Thoracic aorta (tissue), 2 donors: ENCODE data around the gene B3GNT9. TPM values are rescaled to one million over a fixed set of nuclear protein-coding genes. Genes with fewer than 3 reads are reported as not detected.
A peak's percentile ranks its signal among the peaks of the same experiment; 100 is the strongest.

Experiments used
- ATAC-seq: fragments of 150-250 bp; one replicate; pipeline ENCODE4 v1.8.0; 2017; ENCODE audit warnings: low read depth; ENCODE audit not compliant: insufficient number of reproducible peaks, low FRiP score
- DNase-seq: peaks from one replicate; pipeline ENCODE4 v3.0.0-alpha.2; 2020; ENCODE audit warnings: low spot score
- H3K27ac ChIP-seq, 2 donors: fragments of 200-600 bp; sonication (generic); 1 replicate in 1 of 2; 2 replicates in 1 of 2; pipeline ENCODE4 v1.5.1; 2016; ENCODE audit warnings: mild to moderate bottlenecking in 2 of 2, moderate library complexity in 2 of 2
- H3K27me3 ChIP-seq: fragments of 200-600 bp; sonication (generic); replicated peaks from 2 replicates; pipeline ENCODE4 v1.6.0; 2016; ENCODE audit warnings: mild to moderate bottlenecking; ENCODE audit not compliant: insufficient read depth
- H3K36me3 ChIP-seq: fragments of 200-600 bp; sonication (generic); one replicate; pipeline ENCODE4 v1.5.1; 2016
- H3K4me1 ChIP-seq, 2 donors: fragments of 200-600 bp; sonication (generic); 1 replicate in 1 of 2; 2 replicates in 1 of 2; pipeline versions ENCODE4 v1.5.1 to v1.6.0; 2016; ENCODE audit warnings: low read depth in 2 of 2, mild to moderate bottlenecking in 1 of 2; ENCODE audit not compliant: control insufficient read depth in 1 of 2
- H3K4me3 ChIP-seq: fragments of 200-600 bp; sonication (generic); 2 replicates; pipeline ENCODE4 v1.5.1; 2016; ENCODE audit warnings: mild to moderate bottlenecking
- H3K9me3 ChIP-seq: fragments of 200-600 bp; sonication (generic); 2 replicates; pipeline ENCODE4 v1.5.1; 2016
- total RNA-seq, 2 donors: library from RNA; depleted of rRNA; stranded (reverse); fragments of >200 nt; gene quantifications; one replicate each; pipeline versions ENCODE4 v1.1.0 to v1.2.3, GENCODE V29; 2016
- TF ChIP-seq, protein P1 (sequence below): fragments of 200-600 bp; sonication (generic); IDR thresholded peaks from one replicate; pipeline ENCODE4 v1.5.1; 2019; ENCODE audit warnings: antibody characterized with exemption

Gene B3GNT9
- total RNA-seq, 2 donors from 2014 or later = 33.5 to 59.6 TPM

DNA sequence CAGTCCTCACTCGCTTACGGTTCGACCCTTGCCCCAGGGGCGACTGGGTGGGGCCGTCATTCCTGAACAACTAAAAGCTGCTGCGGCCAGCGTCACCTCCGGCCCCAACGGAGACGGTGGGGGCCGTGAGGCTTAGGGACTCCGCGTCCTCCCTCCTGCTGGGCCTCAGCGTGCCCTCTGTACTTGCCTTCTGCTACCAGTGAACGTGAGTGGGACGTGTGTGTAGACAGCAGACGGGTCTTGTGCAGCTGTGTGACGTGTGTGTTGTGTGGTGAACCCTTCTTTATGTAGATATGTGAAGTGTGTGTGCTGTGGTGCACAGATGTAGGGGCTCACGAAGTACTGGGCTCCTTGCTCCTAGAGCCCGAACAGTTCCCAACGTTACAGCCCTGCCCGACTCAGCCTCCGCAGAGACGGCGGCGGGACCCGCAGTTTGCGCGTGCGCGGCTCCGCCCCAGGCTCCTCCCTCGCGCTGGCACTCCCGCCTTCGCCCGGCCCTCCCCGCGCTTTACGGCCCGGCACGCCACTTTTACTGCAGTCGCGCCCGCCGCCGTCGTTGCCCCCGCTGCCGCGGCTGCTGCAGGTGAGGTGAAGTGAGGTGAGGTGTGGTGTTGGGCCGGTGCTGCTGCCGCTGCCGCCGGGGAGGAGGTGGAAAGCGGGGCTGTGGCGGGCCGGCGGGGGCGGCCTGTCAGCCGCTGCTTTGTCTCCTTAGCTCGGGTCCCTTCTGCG, 41.2 kb downstream of the B3GNT9 start, which contains the start of gene PHAF1:
Gene PHAF1 (plus strand): TSS at position 535 of the 729 bp plus-strand sequence. CDS start 235 bp downstream, outside the sequence.
- no peaks in the 10 kb centered on the region for H3K36me3 ChIP-seq
- H3K27me3 ChIP-seq = no peaks in the 10 kb centered on the region
- H3K4me3 ChIP-seq = peak within 1 kb of the TSS; percentile 87
- ATAC-seq (peak; percentile 88), DNase-seq (peak; percentile 62)
- H3K27ac ChIP-seq = peak within 1 kb of the TSS; percentile 82 to 84
- H3K4me1 ChIP-seq = peaks cover 12 to 40% of the 10 kb centered on the region in 2 donors
- TF ChIP-seq, protein P1, sequence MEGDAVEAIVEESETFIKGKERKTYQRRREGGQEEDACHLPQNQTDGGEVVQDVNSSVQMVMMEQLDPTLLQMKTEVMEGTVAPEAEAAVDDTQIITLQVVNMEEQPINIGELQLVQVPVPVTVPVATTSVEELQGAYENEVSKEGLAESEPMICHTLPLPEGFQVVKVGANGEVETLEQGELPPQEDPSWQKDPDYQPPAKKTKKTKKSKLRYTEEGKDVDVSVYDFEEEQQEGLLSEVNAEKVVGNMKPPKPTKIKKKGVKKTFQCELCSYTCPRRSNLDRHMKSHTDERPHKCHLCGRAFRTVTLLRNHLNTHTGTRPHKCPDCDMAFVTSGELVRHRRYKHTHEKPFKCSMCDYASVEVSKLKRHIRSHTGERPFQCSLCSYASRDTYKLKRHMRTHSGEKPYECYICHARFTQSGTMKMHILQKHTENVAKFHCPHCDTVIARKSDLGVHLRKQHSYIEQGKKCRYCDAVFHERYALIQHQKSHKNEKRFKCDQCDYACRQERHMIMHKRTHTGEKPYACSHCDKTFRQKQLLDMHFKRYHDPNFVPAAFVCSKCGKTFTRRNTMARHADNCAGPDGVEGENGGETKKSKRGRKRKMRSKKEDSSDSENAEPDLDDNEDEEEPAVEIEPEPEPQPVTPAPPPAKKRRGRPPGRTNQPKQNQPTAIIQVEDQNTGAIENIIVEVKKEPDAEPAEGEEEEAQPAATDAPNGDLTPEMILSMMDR = no peak
- no peaks in the 10 kb centered on the region for H3K9me3 ChIP-seq

DNA sequence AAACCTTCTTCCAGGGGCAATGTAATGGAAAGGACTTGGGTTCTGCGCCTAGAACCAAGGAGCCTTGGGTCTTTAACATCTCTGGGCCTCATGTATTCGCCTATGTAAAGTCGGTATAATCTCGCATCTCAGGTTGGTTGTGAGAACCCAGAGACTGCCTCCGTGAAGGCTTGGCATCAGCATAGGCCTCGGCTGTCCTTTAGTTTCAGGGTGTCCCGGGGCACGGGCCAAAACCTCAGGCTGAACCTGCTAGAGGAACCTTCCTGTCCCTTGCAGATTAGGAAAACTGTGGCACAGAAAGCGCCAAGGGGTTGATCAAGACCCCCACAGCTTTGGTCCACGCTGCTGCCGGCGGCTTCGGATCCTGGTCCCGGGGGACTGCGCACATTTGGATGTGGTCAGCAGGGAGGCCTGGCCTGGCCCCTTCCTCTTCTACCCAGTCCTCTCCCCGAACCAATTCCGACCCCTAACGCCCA, 41.8 kb downstream of the B3GNT9 start:
- Histone ChIP-seq H3K9me3 (no peaks in the 10 kb centered on the region), H3K27ac (peak overlapping the region; percentile 82 to 84), H3K4me1 (peaks cover 12 to 40% of the 10 kb centered on the region in 2 donors), H3K36me3 (no peaks in the 10 kb centered on the region), H3K4me3 (peak overlapping the region; percentile 87), H3K27me3 (no peaks in the 10 kb centered on the region)
- TF ChIP-seq, protein P1 = no peak
- DNase-seq (no peak), ATAC-seq (no peak)

DNA sequence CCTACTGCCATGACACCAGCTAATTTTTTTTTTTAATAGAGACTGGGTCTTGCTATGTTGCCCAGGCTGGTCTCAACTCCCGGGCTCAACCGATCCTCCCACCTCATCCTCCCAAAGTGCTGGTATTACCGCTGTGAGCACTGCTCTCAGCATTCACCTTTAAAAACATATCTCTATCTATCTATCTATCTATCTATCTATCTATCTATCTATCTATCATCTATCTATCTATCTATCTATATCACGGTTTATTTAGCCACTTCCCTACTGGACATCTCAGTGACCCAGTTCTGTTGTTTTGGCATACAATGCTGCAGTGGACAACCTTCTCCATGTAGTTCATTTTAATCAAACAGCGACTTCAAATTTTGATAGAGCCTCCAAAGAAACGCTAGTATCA, 42.3 kb downstream of the B3GNT9 start:
- TF ChIP-seq, protein P1 = no peak
- H3K4me3 ChIP-seq = no peak overlapping the region
- H3K4me1 ChIP-seq = peaks cover 12 to 40% of the 10 kb centered on the region in 2 donors
- no peak overlapping the region for H3K27ac ChIP-seq
- no peak for ATAC-seq
- H3K27me3 ChIP-seq = no peaks in the 10 kb centered on the region
- no peaks in the 10 kb centered on the region for H3K9me3 ChIP-seq
- no peak for DNase-seq
- H3K36me3 ChIP-seq = no peaks in the 10 kb centered on the region

DNA sequence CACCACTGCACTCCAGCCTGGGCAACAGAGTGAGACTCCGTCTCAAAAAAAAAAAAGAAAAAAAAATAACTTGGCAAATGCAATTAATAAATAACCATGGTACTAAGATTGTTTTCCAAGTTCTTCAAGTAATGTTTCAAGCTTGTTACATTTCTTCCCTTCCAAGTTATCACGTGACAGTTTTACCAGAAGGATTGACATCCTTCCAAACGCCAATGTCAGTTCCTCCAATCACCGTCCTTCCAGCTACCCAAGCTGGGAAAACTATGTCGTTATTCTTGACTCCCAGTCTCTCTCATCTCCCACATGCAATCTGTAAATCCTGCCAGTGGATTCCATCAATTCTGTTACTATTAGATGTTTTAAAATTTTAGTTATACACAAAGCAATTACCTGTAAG, 44.9 kb downstream of the B3GNT9 start:
- TF ChIP-seq, protein P1 = no peak

DNA sequence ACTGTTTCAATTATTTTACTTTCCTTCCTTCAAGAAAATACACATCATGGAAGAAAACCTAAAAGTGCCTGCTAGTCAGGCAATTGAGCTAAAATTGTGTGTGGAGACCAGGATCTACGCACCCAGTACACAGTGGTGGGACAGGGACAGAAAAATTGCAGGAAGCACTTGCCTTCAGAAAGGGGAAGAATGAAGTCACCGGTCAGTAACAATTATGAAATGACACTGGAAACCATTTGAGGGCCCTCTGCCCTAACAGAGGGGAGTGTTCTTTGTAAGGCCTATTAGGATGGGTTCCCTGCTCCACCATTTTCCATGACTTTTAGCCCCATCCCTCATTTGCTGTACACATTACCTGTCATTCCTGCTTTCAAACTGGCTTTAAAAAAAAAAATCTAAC, 45.6 kb downstream of the B3GNT9 start:
- ATAC-seq (no peak), DNase-seq (no peak)
- Histone ChIP-seq H3K36me3 (no peaks in the 10 kb centered on the region), H3K27ac (peak overlapping the region; percentile 28 to 30), H3K4me1 (peaks cover 0 to 24% of the 10 kb centered on the region in 2 donors), H3K27me3 (no peaks in the 10 kb centered on the region), H3K9me3 (no peaks in the 10 kb centered on the region), H3K4me3 (no peak overlapping the region)
- TF ChIP-seq, protein P1 = no peak

More for the DNA sequence above, 44.9 kb downstream of the B3GNT9 start:
- Histone ChIP-seq H3K4me1 (peaks cover 5 to 30% of the 10 kb centered on the region in 2 donors), H3K36me3 (no peaks in the 10 kb centered on the region), H3K27ac (peak overlapping the region; percentile 10 to 28), H3K27me3 (no peaks in the 10 kb centered on the region), H3K4me3 (no peak overlapping the region), H3K9me3 (no peaks in the 10 kb centered on the region)
- ATAC-seq = no peak
- DNase-seq = no peak
